Measurements from ENCODE around the gene PTPRM. TPM values are rescaled to one million over a fixed set of nuclear protein-coding genes. Genes with fewer than 3 reads are reported as not detected.

The PTPRM gene
- total RNA-seq, 1 donor, result 64.2 TPM

DNA sequence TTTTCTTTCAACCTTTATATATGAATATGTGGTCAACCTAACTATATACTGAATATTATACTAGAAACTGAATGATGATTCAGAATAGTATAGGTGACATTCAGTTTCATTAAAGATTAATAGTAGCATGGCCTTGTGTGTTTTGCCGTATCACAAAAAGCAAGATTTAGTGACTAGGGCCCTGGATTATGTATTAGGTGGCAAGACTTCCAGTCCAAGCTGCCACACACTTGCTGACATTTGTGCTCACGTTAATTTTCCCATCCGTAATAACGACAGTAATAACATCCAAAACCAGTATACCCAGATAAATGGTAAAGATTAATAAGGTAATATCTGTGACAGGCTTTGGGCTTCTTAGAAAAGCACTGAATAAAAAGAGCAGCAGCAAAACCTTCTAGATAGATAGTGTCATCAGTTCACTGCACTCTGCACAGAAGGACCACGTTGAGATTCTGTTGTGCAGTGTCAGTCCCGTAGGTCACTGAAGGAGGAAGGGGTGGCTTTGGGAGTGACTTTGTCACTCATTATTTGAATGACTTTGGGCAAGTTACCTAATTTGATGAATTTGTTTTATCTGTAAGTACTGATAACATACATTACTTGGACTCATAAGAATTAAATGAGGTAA, 451.7 kb downstream of the PTPRM start:
- no peak for DNase-seq (ENCODE audit: low read depth)
- no peak overlapping the region for H3K4me3 ChIP-seq (ENCODE audit: low read depth, low read length)
- no peak for TF ChIP-seq CTCF (IDR thresholded peaks at IDR 0.05; ENCODE audit: insufficient read depth, low read length)

- no peak overlapping the region for H3K4me3 ChIP-seq (ENCODE audit: low read depth, low read length)
- no peak for DNase-seq (ENCODE audit: low read depth)
- no peak for TF ChIP-seq CTCF (IDR thresholded peaks at IDR 0.05; ENCODE audit: insufficient read depth, low read length)
These were observed 452.5 kb downstream of the PTPRM start for GRCh38 chr18:8019600-8019999.

GRCh38 chr18:8020132-8020846, 453.2 kb downstream of the PTPRM start:
- DNase-seq (ENCODE audit: low read depth), result no peak
- no peak for TF ChIP-seq CTCF (IDR thresholded peaks at IDR 0.05; ENCODE audit: insufficient read depth, low read length)
- H3K4me3 ChIP-seq (ENCODE audit: low read depth, low read length), result no peak overlapping the region

DNA sequence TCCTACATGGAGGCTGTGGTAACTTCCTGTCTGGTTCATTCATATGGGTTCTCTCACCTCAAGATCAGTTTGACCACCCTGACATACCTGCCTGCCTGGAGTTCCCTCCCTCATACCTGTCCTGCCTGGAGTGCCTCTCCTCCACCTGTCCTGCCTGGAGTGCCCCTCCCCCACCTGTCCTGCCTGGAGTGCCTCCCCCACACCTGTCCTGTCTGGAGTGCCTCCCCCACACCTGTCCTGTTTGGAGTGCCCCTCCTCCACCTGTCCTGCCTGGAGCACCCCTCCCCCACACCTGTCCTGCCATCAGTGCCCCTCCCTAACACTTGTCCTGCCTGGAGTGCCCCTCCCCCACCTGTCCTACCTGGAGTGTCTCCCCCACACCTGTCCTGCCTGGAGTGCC, 461.9 kb downstream of the PTPRM start:
- TF ChIP-seq CTCF (IDR thresholded peaks at IDR 0.05; ENCODE audit: insufficient read depth, low read length), result no peak
- no peak for DNase-seq (ENCODE audit: low read depth)
- H3K4me3 ChIP-seq (ENCODE audit: low read depth, low read length), result no peak overlapping the region

DNA sequence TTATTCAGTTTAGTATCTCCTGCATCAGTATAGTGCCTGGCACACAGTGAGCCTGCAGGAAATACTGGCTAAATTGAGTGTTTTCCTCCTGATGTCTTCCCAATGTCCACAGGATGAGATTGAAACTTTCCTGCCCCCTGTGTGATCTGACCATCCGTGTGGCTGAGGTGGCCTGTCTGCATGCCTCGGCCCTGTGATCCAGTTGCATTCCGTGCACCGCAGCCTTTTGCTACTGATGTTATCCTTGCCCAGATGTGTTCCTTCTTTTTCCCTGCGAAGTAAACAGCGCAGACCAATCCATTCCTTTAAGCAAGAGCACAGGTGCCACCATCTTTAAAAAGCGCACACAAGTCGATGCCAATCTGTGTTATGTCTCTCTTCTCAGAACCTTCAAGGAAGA, 462.6 kb downstream of the PTPRM start:
- TF ChIP-seq CTCF (IDR thresholded peaks at IDR 0.05; ENCODE audit: insufficient read depth, low read length), result no peak
- H3K4me3 ChIP-seq (ENCODE audit: low read depth, low read length), result no peak overlapping the region
- no peak for DNase-seq (ENCODE audit: low read depth)

- H3K4me3 ChIP-seq (ENCODE audit: low read depth, low read length), result no peak overlapping the region
- no peak for TF ChIP-seq CTCF (IDR thresholded peaks at IDR 0.05; ENCODE audit: insufficient read depth, low read length)
- DNase-seq (ENCODE audit: low read depth), result no peak
These were observed 463.1 kb downstream of the PTPRM start for GRCh38 chr18:8030201-8030600.

All from fibroblast of the aortic adventitia (primary cell).